OCI-LY1 (cell line): ENCODE measurements around the gene KL.

Experiments
- EZH2 ChIP-seq: fragments of 200-600 bp; sonication (generic), shearing (Covaris generic); IDR thresholded peaks from 2 replicates; pipeline ENCODE4 v1.8.0; 2017; ENCODE audit warnings: borderline replicate concordance, mixed run types, mild to moderate bottlenecking, antibody characterized with exemption, low read length, moderate library complexity, mixed read lengths
- TF ChIP-seq, protein P1 (sequence below): fragments of 200-600 bp; sonication (generic), shearing (Covaris generic); IDR thresholded peaks from 2 replicates; pipeline ENCODE4 v1.5.1; 2017; ENCODE audit warnings: mild to moderate bottlenecking, antibody characterized with exemption, low read length, moderate library complexity, mixed read lengths

DNA sequence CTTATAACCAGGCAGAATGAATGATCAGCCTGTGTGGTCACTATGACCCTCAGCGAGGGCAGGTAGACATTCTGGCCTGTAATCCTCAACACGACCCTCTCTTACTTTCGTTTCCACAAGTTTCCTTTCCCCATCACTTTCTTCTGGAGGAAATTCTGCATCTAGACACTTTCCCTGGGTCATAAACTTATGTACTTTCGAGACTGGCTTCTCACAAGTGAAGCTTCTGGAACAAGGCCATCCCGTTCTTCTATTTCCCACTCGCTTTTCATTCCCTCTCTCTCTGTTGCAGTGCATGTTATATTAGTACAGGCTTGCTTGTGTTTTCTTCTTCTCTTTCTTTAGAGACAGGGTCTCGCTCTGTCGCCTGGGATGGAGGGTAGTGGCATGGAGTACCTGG lies 23.1 kb upstream of the KL start:
- TF ChIP-seq EZH2, result no peak
- TF ChIP-seq, protein P1, sequence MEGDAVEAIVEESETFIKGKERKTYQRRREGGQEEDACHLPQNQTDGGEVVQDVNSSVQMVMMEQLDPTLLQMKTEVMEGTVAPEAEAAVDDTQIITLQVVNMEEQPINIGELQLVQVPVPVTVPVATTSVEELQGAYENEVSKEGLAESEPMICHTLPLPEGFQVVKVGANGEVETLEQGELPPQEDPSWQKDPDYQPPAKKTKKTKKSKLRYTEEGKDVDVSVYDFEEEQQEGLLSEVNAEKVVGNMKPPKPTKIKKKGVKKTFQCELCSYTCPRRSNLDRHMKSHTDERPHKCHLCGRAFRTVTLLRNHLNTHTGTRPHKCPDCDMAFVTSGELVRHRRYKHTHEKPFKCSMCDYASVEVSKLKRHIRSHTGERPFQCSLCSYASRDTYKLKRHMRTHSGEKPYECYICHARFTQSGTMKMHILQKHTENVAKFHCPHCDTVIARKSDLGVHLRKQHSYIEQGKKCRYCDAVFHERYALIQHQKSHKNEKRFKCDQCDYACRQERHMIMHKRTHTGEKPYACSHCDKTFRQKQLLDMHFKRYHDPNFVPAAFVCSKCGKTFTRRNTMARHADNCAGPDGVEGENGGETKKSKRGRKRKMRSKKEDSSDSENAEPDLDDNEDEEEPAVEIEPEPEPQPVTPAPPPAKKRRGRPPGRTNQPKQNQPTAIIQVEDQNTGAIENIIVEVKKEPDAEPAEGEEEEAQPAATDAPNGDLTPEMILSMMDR, result no peak
